Measurements from ENCODE around the gene SOX1.

SOX1 gene

DNA sequence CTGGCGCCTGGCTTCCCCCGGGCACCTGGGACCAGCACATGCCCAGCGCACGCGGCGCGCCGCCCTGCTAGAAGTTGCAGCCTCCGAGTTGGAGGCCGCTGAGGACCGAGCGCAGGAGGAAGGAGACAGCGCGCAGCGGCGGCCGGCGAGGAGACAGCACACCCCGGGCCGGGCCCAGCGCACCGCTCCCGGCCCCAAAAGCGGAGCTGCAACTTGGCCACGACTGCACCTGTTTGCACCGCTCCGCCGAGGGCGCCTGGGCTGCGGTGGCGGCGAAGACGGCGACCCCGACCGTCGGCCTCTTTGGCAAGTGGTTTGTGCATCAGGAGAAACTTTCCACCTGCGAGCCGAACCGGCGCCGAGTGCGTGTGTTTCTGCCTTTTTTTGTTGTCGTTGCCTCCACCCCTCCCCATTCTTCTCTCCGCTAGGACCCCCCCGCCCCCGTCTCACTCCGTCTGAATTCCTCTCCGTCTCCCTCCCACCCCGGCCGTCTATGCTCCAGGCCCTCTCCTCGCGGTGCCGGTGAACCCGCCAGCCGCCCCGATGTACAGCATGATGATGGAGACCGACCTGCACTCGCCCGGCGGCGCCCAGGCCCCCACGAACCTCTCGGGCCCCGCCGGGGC, at the start of gene SOX1:
TSS of gene SOX1 (plus strand) at position 34 of the 626 bp plus-strand sequence. CDS start at position 544, 510 bp downstream.
- DNase-seq = no peak

DNA sequence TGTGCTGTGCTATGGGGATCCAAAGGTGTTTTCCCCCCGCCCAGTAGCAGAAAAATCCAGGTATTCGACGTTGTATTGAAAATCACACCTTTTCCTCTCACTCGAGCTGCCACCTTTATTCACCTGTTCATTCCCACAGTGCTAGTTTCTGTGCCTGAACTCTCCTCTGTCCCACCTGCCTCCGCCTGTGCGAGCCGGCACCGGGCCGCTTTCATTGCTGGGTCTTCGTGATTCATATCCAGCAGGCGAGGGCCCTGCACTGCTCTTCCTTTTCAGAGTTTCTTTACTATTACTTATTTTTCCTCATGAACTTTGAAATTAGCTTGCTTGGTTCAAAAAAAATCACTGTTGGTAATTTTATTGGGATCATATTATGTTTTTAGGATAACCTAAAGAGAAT, 42.4 kb upstream of the SOX1 start:
- DNase-seq = no peak

DNA sequence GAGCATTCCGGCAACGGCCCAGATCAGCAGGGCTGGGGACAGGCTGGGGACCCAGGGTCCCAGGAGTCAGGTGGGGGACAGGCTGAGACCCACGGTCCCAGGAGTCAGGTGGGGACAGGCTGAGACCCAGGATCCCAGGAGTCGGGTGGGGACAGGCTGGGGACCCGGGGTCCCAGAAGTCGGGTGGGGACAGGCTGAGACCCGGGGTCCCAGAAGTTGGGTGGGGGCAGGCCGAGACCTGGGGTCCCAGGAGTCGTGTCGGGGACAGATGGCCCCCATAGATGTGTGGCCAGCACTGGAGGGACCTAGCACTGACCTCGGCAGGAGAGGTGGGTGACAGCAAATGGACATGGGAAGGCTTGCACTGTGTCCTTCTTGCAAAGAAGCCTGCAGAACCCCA, 39.7 kb upstream of the SOX1 start:
- DNase-seq = no peak

DNA sequence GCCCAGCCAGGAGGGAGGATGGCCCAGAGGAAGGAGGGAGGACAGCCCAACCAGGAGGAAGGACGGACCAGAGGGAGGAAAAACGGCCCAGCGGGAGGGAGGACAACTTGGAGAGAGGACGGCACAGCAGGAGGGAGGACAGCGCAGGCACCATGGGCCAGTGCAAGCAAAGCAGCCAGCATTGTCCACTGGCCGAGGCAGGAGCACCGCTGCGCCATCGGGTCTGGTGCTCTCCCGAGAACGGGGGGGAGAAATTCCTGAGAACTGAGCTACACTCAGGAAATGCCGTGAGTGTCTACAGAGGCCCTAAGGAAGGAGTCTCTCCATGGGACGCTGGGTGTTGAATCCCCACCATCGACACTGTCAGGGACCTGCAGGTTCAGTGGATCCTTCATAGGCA, 38.5 kb upstream of the SOX1 start:
- no peak for DNase-seq

DNA sequence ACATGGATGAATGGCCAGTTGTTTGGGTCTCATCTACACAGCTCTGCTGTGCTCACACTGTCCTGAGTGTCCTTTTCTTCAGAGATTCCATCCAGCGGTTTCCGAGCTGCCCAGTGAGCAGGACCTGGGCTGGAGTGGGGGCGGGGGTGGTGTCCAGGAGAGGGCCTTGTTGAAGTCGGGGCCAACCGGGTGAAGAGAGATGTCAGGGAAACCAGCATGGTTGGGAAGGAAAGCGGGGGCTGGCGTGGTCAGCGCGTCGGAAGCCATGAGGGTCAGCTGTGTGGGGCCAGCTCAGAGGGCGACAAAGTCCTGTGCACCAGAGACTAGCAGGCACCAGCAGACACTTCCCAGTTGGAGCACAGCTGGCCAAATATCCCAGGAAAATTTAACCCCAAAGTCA, 37.8 kb upstream of the SOX1 start:
- DNase-seq = no peak

DNA sequence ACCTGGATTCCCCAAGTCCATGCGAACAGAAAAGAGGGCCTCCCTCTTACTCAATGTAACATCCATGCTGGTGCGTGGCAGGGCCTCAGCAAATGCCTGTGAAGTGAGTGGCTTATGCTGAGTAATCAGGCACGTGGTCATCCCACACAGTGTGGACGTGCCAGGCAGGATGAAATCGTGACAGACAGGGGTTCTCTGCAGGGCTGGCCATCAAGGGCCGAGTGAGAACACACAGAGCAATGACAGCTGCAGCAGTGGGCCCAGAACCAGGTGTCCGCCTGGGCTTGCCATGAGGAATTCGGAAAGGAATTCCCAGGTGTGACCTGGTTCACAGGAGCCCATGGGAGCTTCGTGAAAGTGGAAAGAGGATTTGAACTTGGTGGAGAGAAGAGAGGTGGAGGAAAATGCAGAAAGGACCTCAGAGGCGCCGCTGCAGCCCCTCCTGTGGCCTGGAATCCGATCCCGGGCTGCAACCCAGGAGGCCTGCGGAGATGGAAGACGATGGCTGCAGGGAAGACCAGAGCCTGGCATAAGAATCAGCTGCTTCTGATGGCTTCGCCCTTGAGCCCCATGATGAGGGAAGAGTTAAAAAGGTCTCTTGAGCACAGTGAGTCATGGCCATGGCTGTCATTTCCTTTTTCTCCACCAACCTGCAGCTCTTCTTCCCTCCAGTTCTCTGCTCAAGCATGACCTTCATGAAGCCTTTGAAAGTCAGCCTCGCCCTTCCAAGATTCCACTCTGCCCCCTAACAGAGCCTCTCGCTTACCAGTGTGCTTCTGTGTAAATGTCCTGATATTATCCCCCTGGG, 34.6 kb upstream of the SOX1 start:
- DNase-seq = no peak

DNA sequence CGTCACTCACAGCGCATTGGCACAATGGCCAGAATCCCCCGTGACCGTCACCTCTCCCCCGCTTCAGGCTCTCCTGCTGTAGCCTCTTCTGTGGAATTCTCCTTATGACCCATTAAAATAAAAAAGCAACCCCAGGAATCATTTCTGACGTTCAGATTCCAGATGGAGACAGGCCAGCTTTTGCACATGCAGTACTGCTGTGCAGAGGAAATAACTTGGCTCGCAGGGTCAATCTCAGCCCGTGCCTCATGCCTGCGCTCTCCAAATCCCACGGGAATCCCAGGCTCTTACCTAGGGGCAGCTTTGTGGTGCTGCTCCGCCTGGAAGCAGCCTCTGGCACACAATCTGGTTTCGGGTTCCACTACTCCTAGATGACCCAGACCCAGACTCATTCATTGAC, 32.7 kb upstream of the SOX1 start:
- DNase-seq = no peak

DNA sequence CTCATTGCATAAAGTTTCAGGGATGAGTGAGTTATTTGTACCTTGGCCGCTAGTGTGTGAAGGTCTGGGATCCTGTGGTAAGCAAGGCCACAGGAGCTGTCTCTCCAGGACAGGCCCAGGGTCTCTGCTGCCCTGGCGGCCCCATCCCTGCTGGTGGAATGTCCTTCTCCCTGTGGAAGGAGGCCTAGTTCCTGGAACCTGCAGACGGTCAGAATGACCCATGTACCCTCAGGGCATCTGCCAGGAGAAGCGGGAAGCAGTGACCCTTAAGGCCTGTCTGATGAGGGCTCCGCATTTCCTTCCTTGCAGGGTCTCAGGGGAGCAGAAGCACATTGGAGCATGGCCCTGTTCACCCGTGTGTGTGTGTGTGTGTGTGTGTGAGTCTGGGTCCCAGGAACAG, 32.1 kb upstream of the SOX1 start:
- no peak for DNase-seq

DNA sequence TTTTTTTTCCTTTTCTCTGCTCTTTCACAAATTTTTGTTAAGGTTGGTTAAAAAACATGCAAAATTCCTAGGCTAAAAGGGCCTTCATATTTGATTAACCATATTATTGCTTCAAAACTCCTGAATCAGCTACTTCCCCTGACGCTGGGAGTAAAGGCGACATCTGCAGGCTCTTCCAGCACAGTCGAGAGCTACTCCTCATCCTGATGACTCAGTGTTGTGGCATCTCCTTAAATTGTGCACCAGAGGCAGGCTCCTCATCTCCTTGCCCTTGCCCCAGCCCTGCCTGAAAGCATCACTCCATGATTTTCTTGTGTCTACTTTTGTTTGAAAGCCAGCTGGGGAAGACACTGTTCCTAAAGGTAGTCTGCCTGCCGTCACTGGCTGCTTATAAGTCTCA, 24.5 kb upstream of the SOX1 start:
- DNase-seq = no peak

DNA sequence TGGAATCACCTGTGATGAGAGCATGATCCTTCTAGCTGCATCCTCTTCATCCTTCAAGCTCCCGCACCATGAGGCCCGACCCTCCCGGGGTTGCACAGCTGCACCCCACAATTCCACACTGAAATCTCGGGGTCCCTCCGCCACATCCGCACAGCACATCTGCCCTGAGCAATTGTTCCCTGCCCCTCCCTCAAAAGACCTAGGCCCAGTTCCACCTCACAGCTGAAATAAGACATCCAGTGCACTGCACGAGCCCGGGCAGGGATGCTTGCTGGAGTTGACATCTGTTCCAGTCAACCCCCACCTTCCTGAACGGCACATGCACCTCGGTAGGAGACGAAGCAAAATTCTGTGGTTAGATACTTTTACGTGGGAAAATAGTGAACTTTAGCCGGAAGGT, 14.7 kb upstream of the SOX1 start:
- no peak for DNase-seq

DNA sequence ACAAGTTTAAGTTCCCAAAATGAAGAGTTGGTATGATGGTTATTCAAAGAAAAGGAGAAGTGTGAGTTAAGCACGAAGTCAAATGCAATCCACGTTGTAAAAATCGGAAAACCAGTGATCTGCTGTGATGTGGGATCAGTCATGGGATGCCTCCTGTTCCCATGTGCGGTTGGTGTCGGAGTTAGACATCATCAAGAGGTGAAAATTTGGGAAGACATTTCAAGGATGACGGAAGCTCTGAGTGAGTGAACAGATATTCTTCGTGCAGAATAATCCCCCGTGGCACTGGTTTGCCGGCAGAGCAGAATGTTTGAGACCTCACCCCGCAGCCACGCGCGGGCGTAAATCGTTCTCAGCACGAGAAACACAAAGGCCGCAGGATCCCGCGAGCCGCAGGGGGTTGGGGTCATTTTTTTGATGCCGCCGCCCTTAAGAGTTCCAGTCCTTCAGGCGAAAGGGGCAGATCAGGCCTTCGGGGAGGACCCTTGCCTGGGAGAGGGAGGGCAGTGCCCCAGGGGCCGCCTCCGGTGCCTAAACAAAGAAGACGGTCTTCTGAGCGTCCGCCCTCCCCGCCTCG, 13.7 kb upstream of the SOX1 start:
- no peak for DNase-seq

DNA sequence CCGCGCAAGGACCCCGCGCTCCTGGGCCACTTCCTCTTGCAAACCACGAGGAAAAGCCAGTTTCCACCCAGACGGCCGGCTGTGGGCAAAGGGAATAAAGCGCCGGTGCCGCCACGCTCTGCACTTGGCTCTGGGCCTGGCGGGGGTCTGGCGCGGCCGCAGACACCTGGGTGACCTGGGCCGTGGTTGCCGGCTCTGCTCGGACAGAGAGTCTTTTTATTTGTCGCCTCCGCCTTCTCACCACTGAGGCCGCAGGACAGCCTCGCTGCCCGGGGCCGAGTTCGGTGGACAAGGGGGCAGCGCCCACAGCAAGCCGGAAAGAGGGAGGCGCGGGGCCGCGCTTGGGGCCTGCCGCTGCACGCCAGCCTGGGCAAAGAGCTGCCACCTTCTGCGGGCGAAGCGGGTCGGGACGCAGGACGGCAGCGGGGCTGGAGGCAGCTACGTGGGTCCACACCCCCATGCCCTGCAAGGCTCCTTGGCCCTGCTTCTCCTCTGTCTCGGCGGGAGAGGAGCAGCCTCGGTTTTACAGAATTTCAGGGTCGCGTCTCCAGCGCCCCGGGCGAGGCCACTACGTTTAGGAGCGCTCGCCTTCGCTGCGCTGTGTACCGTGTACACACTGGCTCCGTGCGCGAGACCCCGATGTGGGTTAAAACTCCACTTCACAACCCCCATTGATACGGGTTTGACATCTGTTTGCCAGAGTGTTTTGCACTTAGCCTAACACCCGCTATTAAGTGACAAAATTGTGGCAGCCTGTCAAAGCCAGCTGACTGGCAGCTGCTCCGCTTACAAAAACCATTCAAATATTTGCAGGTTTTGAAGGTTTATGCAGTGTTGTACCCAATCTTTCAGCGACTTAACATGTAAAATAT, 13.0 kb upstream of the SOX1 start:
- DNase-seq = no peak

DNA sequence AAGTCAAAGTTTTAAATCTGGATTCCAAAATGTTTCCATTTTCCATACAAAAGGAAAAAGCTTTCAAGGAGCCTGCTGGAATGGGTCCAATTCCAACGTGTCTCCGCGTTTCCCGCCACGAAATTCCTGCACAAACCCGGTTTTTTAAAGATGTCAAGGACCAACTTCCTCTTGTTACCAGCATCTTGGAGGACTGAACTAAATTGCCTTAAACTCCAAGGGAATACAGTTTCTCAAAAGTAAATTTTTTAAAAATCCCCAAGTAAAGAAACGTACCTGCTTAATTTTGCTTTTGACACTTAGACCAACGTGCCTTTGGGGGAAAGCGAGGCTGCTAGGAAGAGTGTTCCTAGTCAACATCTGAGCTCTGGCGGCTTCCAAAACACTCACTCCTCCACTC, 12.3 kb upstream of the SOX1 start:
- no peak for DNase-seq

DNA sequence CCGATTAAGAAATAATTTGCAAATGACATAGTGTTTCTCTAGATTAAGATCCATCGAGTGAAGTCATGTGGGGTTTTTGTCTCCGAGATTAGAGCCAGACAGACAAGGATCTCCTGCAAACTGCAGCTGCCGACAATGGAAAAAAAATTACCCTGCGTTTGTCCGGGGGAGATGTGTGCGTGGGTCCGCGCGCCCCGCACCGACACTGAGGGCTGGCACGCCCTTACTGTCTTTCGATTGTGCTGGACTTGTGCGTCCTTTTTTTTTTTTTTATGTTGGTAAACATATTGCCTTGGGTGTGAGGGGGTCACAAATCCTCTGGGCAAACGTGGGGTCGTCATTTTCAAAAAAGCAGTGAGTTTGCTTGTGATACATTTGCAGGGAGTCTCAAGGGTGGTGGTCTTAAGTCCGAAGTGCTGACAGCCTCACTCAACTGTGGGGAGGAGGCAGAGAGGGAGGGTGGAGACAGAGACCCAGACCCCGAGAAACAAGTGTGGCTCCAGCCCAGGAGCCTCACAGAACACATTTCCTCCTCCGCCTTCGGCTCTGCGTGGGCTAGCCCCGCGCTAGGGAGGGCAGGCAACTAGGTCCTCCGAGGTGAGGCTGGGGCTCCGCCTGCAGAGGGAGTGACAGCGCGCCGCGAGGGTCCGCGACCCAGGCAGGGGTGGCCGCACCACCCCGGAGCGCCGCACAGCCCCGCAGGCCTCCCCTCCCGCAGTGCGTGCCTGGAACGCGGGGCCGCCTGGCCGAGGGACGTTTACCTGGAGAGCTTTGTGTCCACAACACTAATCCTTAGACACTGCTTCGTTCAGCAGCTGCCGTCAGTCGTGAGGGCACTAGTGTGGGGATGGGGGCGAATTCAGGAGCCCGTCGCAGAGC, 11.7 kb upstream of the SOX1 start:
- no peak for DNase-seq

DNA sequence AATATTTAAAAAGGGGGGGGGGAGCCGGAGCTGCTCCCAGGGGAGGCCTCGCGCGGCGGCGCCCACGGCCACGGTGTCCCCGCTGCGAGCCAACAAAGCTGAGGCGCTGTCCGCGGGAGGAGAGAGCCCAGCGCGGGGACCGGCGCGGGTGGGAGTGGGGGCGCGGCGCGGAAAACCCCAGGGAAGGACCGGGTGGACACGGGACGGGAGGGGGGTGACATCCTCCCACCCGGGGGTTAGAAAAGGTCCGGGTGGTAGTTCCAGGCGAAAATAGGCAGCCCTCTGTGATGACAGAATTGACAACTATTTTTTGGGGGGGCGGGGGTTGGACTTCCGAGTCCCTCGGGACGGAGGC, 11.1 kb upstream of the SOX1 start:
- no peak for DNase-seq

DNA sequence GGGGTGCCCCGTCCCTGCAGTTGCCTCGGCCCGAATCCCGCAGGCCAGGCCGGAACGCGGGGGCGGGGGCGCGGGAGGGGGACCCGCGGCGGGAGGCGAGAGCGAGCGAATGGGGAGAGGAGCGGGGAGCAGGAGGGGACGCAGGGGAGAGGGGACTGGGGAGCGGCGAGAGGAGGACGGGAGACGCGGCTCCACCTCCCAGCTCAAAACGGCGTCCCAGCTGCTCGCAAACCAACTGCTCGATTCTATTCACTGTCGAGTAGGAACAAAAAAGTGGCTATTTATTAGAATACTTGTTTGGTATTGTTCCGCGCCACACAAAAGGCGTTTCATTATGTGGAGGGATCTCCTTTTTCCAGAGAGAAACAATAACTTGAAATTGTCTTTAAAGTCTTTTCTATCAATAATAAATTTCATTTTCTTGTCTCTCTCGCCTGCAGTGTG, 10.6 kb upstream of the SOX1 start:
- no peak for DNase-seq

DNA sequence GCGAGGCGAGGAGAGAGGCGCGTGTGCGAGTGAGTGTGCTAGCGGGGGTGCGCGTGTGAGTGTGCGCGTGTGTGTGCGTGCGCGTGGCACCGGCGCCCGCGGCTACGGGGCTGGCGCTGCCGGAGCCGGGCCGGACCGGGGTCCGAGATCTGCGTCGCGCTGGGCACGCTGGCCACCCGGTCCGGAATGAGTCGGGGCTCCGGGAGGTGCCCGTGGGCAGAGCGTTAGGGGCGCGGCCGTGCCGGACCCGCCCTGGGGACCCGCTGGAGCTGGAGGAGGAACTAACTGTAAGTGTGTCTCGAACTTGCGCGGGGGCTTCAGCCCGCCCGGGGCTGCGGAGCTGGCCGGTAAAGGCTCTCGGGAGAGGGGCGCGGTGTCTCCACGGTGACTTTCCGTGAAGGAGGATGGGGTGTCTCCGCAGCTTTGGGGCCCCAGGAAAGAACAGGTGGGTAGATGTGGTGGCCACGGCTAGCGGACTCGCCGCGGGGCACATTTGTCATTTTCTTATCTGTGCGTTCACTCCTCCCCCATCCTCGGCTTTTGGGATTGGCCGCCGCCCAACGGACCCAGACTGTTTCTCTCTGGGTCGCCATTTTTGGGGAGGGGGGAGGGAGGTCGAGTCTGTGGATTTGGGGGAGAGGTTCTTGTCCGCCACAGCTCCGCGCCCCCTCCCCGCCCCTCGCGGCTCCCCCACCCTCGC, 10.1 kb upstream of the SOX1 start:
- no peak for DNase-seq

DNA sequence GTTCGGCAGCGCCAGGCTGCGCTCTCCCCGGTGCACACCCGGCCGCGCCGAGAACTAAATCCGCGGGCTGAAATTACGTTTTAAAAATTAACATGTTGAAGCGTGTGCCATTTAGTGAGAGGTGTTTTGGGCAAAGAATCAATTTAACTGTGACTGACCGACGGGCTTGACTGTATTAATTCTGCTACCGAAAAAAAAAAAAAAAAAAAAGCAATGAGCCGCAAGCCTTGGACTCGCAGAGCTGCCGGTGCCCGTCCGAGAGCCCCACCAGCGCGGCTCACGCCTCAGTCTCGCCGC, 9.6 kb upstream of the SOX1 start:
- DNase-seq = no peak

DNA sequence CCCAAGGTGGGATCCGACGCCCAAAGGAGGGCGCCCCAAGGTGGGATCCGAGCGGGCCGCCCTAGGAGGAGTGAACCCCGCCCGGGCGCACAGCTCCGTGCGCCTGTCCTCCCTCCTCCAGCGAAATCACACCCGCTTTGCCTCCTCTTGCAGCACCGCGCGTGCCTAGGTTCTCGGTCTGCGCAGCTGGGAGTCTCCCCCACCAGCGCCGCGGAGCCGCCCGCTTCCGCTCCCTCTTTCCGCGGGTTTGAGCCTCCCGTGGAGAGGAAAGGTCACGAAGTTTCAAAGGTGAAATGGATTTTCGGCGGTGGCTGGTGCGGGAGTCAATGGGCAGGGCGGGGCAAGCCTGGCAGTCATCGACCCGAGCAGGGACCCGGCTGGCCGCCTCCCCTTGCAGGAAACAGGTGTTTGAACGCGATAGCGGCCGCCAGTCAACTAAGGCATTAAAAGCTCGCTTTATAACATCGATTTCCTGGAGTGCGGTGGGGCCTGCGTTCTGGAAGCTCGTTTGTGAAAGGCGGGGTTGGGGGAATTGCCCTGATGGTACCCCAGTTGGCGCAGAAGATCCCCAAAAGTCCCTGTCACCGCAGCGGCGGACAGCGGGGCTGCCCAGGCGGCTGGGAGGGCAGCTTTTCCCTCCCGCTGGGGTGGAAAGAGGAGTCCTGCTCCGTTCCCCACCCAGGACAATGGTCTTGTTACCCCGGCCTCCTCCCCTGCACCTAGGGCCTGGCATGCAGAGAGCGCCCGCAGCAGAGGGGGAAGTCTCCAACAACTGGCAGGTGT, 9.0 kb upstream of the SOX1 start:
- DNase-seq = no peak

DNA sequence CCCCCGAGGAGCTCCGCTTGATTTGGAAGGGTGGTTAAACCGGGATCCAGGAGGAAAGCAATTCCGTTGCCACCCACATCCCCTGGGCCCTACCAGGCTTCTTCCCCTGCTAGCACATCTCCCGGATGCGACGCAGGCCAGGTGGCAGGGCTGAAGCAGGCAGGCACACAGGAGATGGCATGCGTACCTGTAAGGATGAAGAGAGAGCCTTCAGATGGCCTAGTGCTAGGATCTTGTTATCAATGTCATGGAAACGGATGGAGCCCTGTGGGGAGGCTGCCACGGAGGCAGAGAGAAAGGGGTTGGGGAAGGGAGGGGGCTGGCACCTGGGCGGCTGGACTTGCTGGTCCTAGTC, 8.5 kb upstream of the SOX1 start:
- no peak for DNase-seq

DNA sequence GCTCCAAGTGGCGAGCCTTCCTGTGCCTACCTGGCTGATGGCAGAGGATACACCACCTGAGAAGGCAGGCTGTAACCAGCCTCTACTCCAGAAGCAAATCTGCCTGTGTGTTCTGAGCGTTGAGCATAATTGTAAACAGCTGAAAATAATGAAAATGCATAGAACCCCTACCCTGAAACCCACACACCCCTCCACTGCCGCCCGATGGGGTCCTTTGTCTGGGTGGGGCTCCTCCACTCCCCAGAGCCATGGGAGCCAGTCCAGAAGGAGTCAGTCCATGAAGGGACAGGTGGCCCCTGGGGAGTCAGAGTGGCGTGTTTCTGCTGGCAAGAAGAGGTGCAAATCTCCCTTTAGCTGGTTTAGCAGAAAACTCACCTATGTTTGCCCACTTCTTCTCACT, 8.0 kb upstream of the SOX1 start:
- no peak for DNase-seq

Data from activated CD4-positive, alpha-beta T cell treated with anti-CD3 and anti-CD28 coated beads, Interleukin-2, Interleukin-6, amounts not matched to agents 100 ng/mL and 50 ng/mL, durations not matched to agents 16 hours and 8 hours (primary cell).